ENCODE results near the gene LPAR2. TPM values are rescaled to one million over a fixed set of nuclear protein-coding genes. Genes with fewer than 3 reads are reported as not detected.

Gene LPAR2
- polyA plus RNA-seq, 1 donor (not counting 4 experiments of a cell fraction or from before 2014, with no cell fraction given) = 7.3 TPM

DNA sequence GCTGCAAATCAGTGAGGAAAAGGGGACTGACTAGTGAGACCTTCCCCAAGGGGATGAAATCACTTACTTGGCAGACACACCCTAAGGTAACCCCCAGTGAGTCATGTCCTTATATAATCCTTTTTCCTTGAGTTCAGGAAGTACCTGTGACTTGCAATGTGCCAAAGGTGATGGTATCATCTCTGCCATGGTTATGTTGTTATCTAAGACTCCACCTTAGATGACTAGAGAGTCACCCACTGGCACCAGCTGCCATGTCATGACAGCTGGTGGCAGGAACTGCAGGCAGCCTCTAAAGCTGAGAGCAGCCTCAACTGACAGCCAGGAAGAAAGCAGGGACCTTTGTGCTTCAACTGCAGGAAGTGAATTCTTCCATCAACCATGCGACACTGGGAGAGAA is 22.0 kb downstream of the LPAR2 start:
- peak; percentile 89 for DNase-seq (ENCODE audit: low read depth, low spot score)
- no peaks in the 10 kb centered on the region for H3K27me3 ChIP-seq (ENCODE audit: control insufficient read depth, extremely low read depth, insufficient read depth, low read length)
- TF ChIP-seq EZH2 (IDR thresholded peaks at IDR 0.05; ENCODE audit: low read length) = no peak
- TF ChIP-seq CTCF (optimal IDR thresholded peaks at IDR 0.05 in 1 of 3, IDR thresholded peaks at IDR 0.05 in 1 of 3, conservative IDR thresholded peaks at IDR 0.05 in 1 of 3; ENCODE audit: extremely low read depth in 1 of 3, insufficient read depth in 2 of 3, low read length in 3 of 3) = no peak
- H3K4me1 ChIP-seq (ENCODE audit: control insufficient read depth, extremely low read depth, insufficient read depth, low read length) = peaks cover 27% of the 10 kb centered on the region
- no peak overlapping the region for H2AFZ ChIP-seq (ENCODE audit: control insufficient read depth, low read length)
- no peak overlapping the region for H3K9ac ChIP-seq (ENCODE audit: control insufficient read depth, extremely low read depth, insufficient read depth, low read length)
- H3K27ac ChIP-seq (ENCODE audit: control insufficient read depth, insufficient read depth, low read length) = peak overlapping the region; percentile 47
- no peaks in the 10 kb centered on the region for H3K79me2 ChIP-seq (ENCODE audit: control insufficient read depth, insufficient read depth, low read length)
- H3K4me3 ChIP-seq (ENCODE audit: control insufficient read depth in 2 of 3, extremely low read depth in 1 of 3, insufficient read depth in 2 of 3, low read depth in 1 of 3, low read length in 3 of 3) = no peak overlapping the region
- H3K9me3 ChIP-seq (ENCODE audit: control insufficient read depth, low read depth, low read length) = no peaks in the 10 kb centered on the region
- H4K20me1 ChIP-seq (ENCODE audit: control insufficient read depth, extremely low read depth, insufficient read depth, low read length) = no peaks in the 10 kb centered on the region
- dilution Hi-C loops (cut with MboI; ENCODE audit: extremely low pct_ligation_motif_present, low sequenced_read_pairs) = no loop called here
- H3K36me3 ChIP-seq (ENCODE audit: control insufficient read depth in 2 of 2, extremely low read depth in 1 of 2, insufficient read depth in 2 of 2, low read length in 2 of 2) = no peaks in the 10 kb centered on the region
- peak; percentile 97 for FAIRE-seq
- H3K9me1 ChIP-seq (ENCODE audit: control insufficient read depth, extremely low read depth, insufficient read depth, low read length) = no peaks in the 10 kb centered on the region
- H3K4me2 ChIP-seq (ENCODE audit: control insufficient read depth, extremely low read depth, insufficient read depth, low read depth, low read length) = peak overlapping the region; percentile 42

GRCh38 chr19:19602713-19603324 is 25.2 kb downstream of the LPAR2 start:
- peak overlapping the region; percentile 82 for H3K4me2 ChIP-seq (ENCODE audit: control insufficient read depth, extremely low read depth, insufficient read depth, low read depth, low read length)
- H3K4me1 ChIP-seq (ENCODE audit: control insufficient read depth, extremely low read depth, insufficient read depth, low read length) = peaks cover 27% of the 10 kb centered on the region
- no peak for DNase-seq (ENCODE audit: low read depth, low spot score)
- H3K27ac ChIP-seq (ENCODE audit: control insufficient read depth, insufficient read depth, low read length) = peak overlapping the region; percentile 71
- no peaks in the 10 kb centered on the region for H3K27me3 ChIP-seq (ENCODE audit: control insufficient read depth, extremely low read depth, insufficient read depth, low read length)
- H3K79me2 ChIP-seq (ENCODE audit: control insufficient read depth, insufficient read depth, low read length) = no peaks in the 10 kb centered on the region
- TF ChIP-seq EZH2 (IDR thresholded peaks at IDR 0.05; ENCODE audit: low read length) (no peak), CTCF (optimal IDR thresholded peaks at IDR 0.05 in 1 of 3, IDR thresholded peaks at IDR 0.05 in 1 of 3, conservative IDR thresholded peaks at IDR 0.05 in 1 of 3; ENCODE audit: extremely low read depth in 1 of 3, insufficient read depth in 2 of 3, low read length in 3 of 3) (no peak)
- H3K4me3 ChIP-seq (ENCODE audit: control insufficient read depth in 2 of 3, extremely low read depth in 1 of 3, insufficient read depth in 2 of 3, low read depth in 1 of 3, low read length in 3 of 3) = peak overlapping the region in 2 of 3 experiments; percentile 49 to 53
- no peaks in the 10 kb centered on the region for H3K9me3 ChIP-seq (ENCODE audit: control insufficient read depth, low read depth, low read length)
- no peaks in the 10 kb centered on the region for H3K36me3 ChIP-seq (ENCODE audit: control insufficient read depth in 2 of 2, extremely low read depth in 1 of 2, insufficient read depth in 2 of 2, low read length in 2 of 2)
- H3K9me1 ChIP-seq (ENCODE audit: control insufficient read depth, extremely low read depth, insufficient read depth, low read length) = no peaks in the 10 kb centered on the region
- H2AFZ ChIP-seq (ENCODE audit: control insufficient read depth, low read length) = peak overlapping the region; percentile 81
- H3K9ac ChIP-seq (ENCODE audit: control insufficient read depth, extremely low read depth, insufficient read depth, low read length) = peak overlapping the region; percentile 57
- dilution Hi-C loops (cut with MboI; ENCODE audit: extremely low pct_ligation_motif_present, low sequenced_read_pairs) = no loop called here
- FAIRE-seq = peak; percentile 93
- H4K20me1 ChIP-seq (ENCODE audit: control insufficient read depth, extremely low read depth, insufficient read depth, low read length) = no peaks in the 10 kb centered on the region

All from keratinocyte (primary cell).